Embryonic facial prominence (tissue), 1 donor: ENCODE data around the gene LYPD3.
A peak's percentile ranks its signal among the peaks of the same experiment; 100 is the strongest.
"Not testable (repeated sequence)": the region's sequence is repeated elsewhere in the genome, so short reads cannot be mapped to it uniquely, and the experiment has no call there.

Experiments used
- DNase-seq: peaks from one replicate; pipeline ENCODE4 v3.0.0-alpha.2; 2016; ENCODE audit errors: extremely low spot score

The LYPD3 gene

DNA sequence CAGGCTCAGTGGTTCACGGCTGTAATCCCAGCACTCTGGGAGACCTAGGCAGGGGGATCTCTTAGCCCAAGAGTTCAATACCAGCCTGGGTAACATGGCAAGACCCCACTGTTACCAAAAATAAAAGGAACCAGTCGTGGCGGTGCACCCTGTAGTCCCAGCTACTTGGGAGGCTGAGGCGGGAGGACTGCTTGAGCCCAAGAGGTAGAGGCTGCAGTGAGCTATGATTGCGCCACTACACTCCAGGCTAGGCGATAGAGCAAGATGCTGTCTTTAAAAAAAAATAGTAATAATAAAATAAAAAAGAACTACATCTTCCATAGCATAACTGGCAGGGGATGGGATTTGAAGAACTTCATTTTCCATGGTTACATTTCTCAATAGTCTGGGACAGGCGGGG lies 3.0 kb downstream of the LYPD3 start:
- no peak for DNase-seq

GRCh38 chr19:43461303-43461702 lies 4.1 kb downstream of the LYPD3 start:
- DNase-seq: no peak

DNA sequence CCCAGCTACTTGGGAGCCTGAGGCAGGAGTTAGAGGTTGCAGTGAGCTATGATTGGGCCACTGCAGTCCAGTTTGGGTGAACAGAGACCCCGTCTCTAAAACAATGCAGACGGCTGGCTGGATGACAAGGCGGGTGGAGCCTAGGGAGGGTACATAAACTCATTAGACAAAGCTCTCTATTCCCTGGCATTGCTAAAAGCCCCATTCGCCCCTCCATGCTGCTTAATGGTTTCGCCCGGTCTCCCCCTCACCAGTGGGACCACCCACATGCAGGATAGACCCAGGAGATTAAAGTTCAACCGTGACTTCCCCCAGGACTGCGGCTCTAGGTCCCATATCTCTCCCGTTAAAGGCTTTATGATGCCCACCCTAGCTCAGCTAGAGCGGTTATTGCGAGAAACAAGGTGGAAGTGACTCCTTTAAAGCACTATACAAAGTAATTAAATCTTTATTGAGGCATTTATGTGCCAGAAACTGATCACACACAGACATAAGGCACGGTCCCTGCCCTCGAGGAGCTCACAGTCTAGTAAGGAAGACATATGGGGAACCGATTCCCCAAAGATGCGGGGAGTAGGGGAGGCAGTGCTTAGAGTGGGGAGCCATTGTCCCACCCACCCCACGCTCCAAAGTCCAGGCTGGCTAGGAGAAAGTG lies 4.9 kb downstream of the LYPD3 start:
- no peak for DNase-seq

- DNase-seq: no peak
Measured at GRCh38 chr19:43457809-43458208, 7.6 kb downstream of the LYPD3 start.

GRCh38 chr19:43455321-43456113 lies 9.9 kb downstream of the LYPD3 start:
- no peak for DNase-seq

DNA sequence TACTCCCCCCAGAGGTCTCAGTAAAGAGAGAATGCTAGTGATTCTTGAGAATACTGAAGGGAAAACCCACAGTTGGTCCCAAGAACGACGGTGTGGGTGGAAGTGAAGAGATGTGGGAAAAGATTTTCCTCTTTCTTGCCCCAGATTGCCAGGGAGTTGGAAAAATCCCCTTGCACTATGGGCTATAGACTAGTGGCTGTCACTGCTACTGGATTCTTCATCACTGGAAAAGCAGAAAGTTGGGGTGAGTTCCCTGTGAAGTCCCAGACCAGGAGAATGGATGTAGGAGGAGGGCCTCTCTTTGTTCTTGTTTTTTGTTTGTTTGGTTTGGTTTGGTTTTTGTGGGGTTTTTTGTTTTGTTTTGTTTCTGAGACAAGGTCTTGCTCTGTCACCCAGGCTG lies 11.4 kb downstream of the LYPD3 start:
- DNase-seq: no peak

DNA sequence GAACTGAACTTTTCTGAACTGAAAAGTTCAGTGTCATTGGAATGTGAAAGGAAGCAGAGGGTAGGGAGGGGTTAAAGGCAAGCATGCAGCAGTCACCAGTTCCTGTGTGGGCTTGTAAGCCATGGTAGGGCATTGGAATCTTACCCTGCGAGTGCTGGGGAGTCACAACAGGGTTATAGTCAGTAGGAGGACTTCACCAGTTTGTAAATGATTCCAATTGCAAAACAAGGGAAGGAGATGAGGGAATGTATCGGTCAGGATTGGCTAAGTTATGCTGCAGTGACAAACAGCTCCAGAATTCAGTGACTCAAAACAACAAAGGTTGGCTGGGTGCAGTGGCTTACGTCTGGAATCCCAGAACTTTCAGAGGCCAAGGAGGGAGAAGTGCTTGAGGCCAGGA lies 12.8 kb downstream of the LYPD3 start:
- no peak for DNase-seq

GRCh38 chr19:43450545-43450997 lies 14.8 kb downstream of the LYPD3 start:
- DNase-seq: no peak

GRCh38 chr19:43447655-43448054 lies 17.8 kb downstream of the LYPD3 start:
- DNase-seq: no peak

- peak; percentile 43 for DNase-seq
Measured at GRCh38 chr19:43446746-43447489, 18.5 kb downstream of the LYPD3 start.

DNA sequence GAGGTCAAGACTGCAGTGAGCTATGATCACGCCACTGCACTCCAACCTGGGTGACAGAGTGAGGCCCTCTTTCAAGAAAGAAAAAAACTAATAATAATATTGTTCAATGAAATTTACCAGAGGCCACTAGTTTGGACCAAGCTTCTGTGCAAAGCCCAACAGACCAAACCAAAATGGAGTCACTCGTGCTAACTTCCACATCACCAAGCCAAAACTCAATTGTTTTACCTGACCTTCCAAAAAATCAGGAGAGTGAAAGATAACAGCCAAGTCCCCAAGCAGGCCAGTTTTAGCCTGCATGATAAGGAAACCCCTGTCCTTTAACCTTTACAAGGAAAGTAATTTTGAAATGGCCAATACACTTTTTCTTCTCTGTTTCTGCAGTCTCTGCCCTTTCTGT lies 20.0 kb downstream of the LYPD3 start:
- DNase-seq: no peak

DNA sequence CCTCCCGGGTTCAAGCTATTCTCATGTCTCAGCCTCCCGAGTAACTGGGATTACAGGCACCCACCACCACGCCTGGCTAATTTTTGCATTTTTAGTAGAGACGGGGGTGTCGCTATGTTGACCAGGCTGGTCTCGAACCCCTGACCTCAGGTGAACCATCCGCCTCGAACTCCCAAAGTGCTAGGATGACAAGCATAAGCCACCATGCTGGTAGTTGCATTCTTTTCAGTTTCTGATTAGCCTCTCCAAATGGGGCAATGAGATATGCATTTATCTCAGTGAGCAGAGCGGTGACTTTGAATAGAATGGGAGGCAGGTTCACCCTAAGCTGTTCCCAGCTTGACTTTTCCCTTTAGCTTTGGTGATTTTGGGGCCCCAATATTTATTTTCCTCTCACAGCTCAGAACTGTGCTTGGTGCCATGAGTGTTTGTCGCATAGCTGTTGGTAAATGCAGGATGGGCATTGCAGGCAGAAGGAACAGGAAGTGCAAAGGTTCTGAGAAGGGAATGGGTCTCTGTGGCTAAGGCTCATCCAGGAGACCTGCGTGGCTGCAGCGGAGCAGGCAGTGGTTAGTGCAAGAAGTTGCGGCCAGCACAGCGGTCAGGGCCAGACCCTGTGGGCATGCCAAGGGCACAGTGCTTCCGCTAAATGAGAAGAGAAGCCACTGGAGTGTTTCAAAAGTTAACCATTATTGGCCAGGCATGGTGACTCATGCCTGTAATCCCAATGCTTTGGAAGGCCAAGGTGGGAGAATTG lies 20.7 kb downstream of the LYPD3 start:
- DNase-seq: no peak

- DNase-seq: not testable (repeated sequence)
Measured at GRCh38 chr19:43444091-43444490, 21.3 kb downstream of the LYPD3 start.

DNA sequence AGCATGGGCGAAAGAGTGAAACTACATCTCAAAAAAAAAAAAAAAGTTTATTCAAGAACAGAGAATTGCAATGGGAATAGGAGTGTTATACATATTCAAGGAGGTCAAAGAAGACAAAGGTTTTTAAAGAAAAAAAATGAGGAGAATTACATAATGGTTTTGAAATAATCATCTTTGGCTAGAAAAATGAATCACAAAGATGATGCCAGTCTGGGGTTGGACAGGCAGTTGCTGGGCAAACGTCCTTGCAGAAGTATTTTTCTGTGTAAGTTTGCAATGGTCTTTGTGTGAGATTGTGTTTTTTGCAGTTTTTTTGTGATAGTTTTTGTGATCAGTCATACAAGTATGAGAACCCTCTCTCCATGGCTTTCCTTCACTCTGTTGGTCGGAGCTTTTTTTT lies 23.7 kb downstream of the LYPD3 start:
- no peak for DNase-seq

- DNase-seq: no peak
Measured at GRCh38 chr19:43439709-43440063, 25.7 kb downstream of the LYPD3 start.

GRCh38 chr19:43439032-43439708 lies 26.2 kb downstream of the LYPD3 start:
- DNase-seq: no peak

GRCh38 chr19:43438291-43439031 lies 26.9 kb downstream of the LYPD3 start:
- DNase-seq: no peak

DNA sequence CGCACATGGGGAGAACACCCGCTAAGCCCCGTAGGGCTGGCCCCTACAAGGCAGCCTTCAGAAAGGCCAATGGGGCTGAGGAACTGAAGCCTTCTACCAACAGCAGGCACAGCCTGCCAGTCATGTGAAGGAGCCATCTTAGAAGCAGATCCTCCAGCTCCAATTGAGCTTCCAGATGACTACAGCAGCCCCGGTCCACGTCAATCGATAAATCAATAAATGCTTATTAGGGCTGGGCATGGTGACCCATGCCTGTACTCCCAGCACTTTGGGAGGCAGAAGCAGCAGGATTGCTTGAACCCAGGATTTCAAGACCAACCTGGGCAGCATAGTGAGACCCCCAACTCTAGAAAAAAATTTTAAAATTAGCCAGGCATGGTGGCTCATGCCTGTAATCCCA lies 27.7 kb downstream of the LYPD3 start:
- no peak for DNase-seq

- DNase-seq: not testable (repeated sequence)
Measured at GRCh38 chr19:43437284-43437683, 28.1 kb downstream of the LYPD3 start.

DNA sequence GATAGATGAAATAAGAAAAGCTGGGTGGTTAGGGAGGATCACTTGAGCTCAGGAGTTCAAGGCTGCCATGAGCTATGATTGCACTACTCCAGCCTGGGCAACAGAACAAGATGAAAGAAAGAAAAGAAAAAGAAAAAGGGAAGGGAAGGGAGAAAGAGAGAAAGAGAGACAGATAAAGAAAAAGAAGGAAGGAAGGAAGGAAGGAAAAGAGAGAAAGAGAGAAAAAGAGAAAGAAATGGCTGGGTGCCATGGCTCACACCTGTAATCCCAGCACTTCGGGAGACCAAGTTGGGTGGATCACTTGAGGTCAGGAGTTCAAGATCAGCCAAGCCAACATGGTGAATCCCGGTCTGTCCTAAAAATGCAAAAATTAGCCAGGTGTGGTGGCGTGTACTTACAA lies 29.6 kb downstream of the LYPD3 start:
- no peak for DNase-seq

GRCh38 chr19:43433689-43434088 lies 31.7 kb downstream of the LYPD3 start:
- DNase-seq: no peak
